ENCODE measurements around the gene AKT3.
"Not testable (repeated sequence)": the region's sequence is repeated elsewhere in the genome, so short reads cannot be mapped to it uniquely, and the experiment has no call there.

AKT3 gene

DNA sequence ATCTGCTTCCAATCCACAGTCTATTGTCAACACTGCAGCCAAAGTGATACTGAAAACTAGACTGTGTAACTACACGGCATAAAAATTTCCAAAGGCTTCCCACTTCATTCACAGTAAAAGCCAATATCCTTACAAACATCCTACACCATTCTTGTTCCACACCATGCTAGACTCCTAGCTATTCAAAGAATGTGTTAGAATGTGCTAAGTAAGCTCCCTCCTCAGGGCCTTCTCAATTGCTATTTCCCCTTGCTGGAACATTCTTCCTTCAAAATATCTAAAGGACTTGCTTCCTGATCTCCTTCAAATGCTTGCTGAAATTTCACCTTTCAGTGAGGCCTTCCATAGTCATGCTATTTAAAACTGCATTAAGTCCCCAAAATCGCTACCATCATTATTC is 228.1 kb downstream of the AKT3 start:
- DNase-seq (ENCODE audit: low read depth in 3 of 3, low spot score in 1 of 3), result no peak

DNA sequence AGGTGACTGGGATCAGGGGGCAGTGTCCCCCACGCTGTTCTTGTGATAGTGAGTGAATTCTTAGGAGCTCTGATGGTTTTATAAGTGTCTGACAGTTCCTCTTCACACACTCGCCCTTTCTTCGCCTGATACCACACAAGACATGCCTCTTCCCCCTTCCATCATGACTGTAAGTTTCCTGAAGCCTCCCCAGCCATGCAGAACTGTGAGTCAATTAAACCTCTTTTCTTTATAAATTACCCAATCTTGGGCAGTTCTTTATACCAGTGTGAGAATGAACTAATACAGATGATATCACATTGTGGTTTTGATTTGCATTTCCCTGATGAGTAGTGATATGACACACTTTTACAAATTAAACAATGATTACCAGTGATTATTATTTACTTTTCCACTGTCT is 229.9 kb downstream of the AKT3 start:
- no peak for DNase-seq (ENCODE audit: low read depth in 3 of 3, low spot score in 1 of 3)

DNA sequence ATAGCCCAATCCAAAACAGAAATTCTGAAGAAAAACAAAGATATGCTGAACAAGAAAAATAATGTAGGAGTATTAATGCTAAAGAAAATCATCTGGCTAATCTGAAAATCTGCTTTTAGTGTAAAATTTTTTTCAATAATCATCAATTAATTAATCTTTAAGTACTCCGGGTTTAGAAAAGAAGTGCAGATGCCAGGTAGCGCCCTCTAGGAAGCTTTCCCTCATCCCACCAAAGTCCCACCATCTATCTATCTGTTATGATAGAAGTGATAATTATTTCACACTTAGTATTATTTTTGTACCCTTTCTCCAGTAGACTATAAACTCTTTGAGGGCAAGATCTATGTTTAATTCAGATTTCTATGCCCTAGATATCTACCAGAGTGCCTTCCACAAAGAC is 240.3 kb downstream of the AKT3 start:
- DNase-seq (ENCODE audit: low read depth in 3 of 3, low spot score in 1 of 3), result no peak

DNA sequence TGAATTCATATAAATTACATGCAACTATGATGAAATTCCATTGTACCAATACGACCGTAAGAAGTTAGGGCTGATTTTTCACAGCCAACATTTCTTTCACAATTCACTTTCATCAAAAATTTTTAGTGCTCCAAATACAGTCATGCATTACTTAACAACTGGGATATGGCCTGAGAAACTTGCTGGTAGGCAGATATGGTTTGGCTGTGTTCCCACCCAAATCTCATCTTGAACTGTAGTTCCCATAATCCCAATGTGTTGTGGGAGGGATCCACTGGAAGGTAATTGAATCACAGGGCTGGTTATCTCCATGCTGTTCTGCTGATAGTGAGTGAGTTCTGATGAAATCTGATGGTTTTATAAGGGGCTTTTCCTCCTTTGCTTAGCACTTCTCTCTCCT is 244.4 kb downstream of the AKT3 start:
- DNase-seq (ENCODE audit: low read depth in 3 of 3, low spot score in 1 of 3), result no peak

- DNase-seq (ENCODE audit: low read depth in 3 of 3, low spot score in 1 of 3), result no peak
Measured at GRCh38 chr1:243601720-243602119, 248.3 kb downstream of the AKT3 start.

DNA sequence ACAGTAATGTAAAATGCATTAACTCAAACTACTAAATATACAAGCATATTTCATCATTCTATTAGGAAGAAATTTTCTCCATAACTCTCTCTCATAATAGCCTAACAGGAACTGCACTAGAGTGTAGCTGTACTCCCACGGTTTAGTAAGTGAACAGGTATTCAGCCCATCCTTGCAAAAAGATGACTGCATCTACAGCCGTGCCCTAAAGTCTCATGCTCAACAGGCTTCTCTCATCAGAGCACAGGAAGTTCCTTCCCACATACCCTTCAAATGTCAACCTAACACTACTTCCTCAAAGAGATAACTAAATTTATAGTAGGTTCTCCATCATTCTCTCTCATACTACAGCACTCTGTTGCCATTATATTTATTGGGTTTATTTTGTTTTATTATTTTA is 251.6 kb downstream of the AKT3 start:
- no peak for DNase-seq (ENCODE audit: low read depth in 3 of 3, low spot score in 1 of 3)

GRCh38 chr1:243597383-243597782 is 252.7 kb downstream of the AKT3 start:
- DNase-seq (ENCODE audit: low read depth in 3 of 3, low spot score in 1 of 3), result no peak

DNA sequence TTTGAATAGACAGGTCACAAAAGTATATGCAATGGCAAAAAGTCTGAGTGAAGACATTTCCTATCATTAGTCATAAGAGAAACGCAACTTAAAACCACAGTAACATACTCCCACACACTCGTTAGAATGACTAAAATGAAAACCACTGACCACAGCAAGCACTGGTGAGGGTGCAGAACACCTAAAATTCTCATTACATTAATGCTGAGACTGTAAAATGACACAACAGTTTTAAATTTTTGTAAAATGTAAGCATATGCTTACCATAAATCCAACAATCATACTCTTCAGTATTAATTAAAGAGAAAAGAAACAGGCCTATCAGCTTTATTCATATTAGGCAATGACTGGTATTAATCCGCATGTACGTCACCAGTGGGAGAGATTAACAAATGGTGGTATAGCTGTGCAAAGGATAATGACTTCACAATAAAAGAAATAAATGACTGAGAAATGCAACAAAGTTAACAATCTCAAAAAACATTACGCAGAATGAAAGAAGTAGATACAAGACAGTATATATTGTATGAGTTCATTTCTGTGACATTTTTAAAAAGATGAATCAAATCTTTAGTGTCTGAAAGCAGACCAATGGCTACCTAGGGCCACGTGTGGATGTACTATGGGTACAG is 253.5 kb downstream of the AKT3 start:
- DNase-seq (ENCODE audit: low read depth in 3 of 3, low spot score in 1 of 3), result no peak

DNA sequence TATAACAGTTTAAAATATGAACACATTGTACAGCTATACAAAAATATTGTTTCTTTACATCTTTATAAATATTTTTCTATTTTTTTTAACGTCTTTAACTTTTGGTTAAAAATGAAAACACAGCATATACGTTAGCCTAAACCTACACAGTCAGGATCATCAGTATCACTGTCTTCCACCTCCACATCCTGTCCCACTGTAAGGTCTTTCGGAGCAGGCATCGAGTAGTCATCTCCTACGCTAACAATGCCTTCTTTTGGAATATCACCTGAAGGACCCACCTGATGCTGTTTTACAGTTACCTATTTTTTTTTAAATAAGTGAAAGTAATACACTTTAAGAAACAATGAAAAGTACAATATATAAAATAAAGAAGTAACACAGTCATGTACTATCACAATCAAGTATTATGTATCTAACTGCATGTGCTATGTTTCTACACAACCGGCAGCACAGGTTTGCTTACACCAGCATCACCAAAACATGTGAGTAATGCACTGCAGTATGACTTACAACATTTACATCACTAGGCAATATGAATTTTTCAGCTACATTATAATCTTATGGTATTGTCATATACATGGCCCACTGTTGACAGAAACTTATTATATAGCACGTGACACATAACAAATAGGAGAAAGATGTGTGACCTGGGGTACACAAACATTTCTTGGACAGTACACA is 254.4 kb downstream of the AKT3 start:
- no peak for DNase-seq (ENCODE audit: low read depth in 3 of 3, low spot score in 1 of 3)

DNA sequence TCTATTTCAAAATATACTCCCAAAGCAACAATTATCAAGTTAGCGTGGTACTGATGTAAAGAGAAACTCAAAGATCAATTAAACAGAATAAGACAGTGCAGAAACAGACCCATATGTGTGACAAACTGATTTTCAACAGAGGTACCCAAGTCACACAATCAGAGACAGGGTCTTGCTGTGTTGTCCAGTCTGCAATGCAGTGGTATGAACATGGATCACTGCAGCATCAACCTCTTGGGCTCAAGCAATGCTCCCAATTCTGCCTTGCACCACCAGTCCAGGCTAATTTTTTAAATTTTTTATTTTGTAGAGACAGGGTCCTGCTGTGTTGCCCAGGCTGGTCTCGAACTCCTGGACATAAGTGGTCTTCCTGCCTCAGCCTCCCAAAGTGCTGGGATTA is 255.6 kb downstream of the AKT3 start:
- DNase-seq (ENCODE audit: low read depth in 3 of 3, low spot score in 1 of 3), result no peak

- DNase-seq (ENCODE audit: low read depth in 3 of 3, low spot score in 1 of 3), result not testable (repeated sequence)
Measured at GRCh38 chr1:243589286-243589685, 260.8 kb downstream of the AKT3 start.

- DNase-seq (ENCODE audit: low read depth in 3 of 3, low spot score in 1 of 3), result no peak
Measured at GRCh38 chr1:243587823-243588560, 262.1 kb downstream of the AKT3 start.

- DNase-seq (ENCODE audit: low read depth in 3 of 3, low spot score in 1 of 3), result no peak
Measured at GRCh38 chr1:243587285-243587684, 262.8 kb downstream of the AKT3 start.

GRCh38 chr1:243585982-243586381 is 264.1 kb downstream of the AKT3 start:
- no peak for DNase-seq (ENCODE audit: low read depth in 3 of 3, low spot score in 1 of 3)

GRCh38 chr1:243582326-243582725 is 267.7 kb downstream of the AKT3 start:
- DNase-seq (ENCODE audit: low read depth in 3 of 3, low spot score in 1 of 3), result no peak

DNA sequence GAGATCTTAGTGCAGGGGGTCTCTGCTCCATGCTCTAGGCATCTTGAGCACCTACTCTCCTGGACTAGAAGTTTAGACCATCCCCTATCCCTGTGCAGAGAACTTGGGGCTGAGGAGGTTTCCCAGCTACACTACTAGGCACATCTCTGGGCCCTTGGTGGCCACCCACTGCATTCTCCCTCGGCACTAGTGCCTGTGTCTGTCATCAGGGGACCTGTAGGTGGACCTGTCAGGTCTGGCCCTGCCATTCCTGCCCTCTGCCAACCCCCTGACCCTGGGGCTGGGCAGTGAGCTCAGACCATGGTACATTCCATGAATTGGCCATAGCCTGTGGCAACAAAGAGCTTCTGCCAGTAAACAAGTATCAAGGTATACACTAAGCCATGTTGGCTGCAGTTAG is 269.1 kb downstream of the AKT3 start:
- no peak for DNase-seq (ENCODE audit: low read depth in 3 of 3, low spot score in 1 of 3)

DNA sequence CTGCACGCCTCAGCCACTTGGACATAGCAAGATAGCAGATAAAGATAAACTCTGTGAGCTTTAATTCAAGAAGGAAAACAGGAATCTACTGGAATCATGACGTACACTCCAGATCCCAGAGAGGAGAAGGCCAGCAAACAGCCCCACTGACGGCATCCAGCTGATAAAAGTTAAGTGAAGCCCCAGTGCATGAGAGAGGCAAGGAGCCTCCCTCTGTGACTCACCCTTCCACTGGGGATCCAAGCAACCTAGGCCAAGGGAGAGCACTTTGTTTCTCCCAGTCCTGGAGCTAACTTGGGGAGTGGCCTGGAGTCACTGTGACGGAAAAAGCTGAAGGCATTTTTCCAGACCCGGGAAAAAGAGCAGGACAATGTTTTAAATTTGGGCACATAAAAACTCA is 270.0 kb downstream of the AKT3 start:
- DNase-seq (ENCODE audit: low read depth in 3 of 3, low spot score in 1 of 3), result no peak

DNA sequence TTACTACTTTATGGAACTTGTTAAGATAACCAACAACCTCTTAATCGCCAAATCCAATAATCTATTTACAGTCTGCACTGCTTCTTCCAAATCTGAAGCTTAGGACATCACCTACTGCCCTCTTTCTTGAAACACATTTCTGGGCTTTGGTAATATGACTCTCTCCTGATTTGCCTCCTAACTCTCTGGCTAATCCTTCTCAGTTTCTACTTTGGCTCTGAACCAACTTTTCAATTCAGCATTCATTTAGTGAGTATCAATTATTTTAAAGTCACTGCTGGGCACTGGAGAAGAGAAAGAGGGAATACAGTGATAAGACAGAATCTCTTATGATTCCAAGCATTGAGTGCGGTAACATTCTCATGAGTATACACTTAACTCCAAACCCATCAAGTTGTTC is 275.0 kb downstream of the AKT3 start:
- no peak for DNase-seq (ENCODE audit: low read depth in 3 of 3, low spot score in 1 of 3)

DNA sequence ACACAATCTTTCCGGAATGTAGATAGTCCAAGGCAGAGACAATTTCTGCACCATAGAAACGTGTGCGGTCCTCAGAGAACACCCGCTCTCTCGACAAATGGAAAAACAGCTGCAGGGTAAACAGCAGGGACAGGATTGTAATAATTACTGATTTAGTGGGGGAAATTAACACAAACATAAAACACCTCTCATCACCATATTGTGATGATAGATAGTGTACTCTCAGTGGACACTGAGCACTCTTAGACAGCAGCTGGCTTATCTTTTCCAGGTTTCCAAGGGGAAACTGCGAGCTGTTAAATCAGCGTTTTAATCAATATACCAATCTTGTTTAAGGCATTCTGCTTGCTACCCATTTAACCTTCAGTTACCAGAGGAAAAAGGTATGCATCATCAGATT is 277.1 kb downstream of the AKT3 start:
- DNase-seq (ENCODE audit: low read depth in 3 of 3, low spot score in 1 of 3), result no peak

DNA sequence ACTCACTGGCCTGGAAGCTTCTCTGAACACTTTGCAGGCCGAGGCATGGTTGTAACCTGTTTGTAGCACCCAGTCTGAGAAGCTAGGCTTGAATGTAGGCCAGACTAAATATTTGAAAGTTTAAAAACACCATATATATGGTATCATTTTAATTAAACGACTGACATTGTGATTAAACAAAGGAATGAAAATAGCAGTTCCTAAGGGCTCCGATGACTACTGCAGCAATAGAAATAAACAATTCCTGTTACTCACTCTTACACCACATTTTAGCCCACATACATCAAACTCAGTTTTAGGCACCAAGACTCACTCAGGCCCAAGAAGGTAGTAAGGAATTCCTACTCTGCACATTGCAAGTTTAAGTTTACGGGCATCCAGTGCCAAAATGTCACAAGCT is 281.2 kb downstream of the AKT3 start:
- DNase-seq (ENCODE audit: low read depth in 3 of 3, low spot score in 1 of 3), result no peak

DNA sequence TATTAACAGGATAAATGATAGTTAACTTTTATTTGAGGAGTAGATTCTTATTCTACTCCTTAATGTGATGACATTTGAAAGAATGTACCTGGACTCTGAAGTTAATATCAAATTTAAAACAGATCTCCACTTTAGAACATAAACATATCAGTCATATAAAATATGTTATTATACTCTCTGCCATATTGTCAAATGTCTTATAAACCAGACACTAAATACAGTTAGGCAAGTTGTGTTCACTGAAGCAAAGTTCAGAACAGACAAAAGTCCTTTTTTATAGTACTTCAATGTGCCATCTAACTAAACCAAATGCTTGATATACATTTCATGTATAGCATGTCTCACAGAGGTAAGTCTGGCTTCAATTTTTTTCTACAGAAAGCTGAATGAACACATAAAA is 285.2 kb downstream of the AKT3 start:
- no peak for DNase-seq (ENCODE audit: low read depth in 3 of 3, low spot score in 1 of 3)

DNA sequence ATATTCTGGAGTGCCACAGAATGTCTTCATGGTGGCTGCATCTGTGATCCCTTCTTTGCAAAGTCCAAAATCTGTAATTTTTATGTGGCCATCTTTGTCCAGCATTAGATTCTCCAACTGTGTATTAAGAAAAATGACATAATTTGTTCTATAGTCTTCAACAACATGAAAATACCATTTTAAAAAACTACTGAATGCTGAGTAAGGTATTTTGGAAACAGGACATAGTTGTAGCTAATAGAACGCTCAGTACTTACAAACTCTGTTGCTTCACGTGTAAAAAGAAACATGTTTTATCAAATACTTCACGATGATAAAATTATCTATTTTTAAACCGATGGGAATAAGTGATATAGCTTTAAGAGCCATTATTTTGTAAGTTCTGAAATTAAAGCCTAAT is 286.3 kb downstream of the AKT3 start:
- no peak for DNase-seq (ENCODE audit: low read depth in 3 of 3, low spot score in 1 of 3)

DNA sequence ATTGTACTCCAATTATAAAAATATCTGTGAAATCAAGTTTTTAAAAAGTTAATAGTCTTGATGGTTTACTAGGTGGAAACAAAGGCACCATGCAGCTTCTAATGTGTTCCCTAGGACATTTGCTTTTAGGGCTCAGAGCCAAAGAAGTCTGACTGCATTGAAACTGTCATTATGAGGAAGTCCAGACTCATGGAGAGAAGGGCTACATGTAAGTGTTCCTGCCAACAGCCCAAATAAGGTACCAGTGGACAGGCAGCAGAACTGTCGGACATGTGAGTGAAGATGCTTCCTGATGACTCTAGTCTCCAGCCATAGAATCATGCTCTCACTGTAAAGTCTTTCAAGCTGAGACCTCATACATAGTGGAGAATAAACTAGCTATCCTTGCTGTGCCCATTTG is 287.6 kb downstream of the AKT3 start:
- no peak for DNase-seq (ENCODE audit: low read depth in 3 of 3, low spot score in 1 of 3)

Measured in stimulated activated CD4-positive, alpha-beta T cell treated with anti-CD3 and anti-CD28 coated beads, TNF-alpha, amount 100 ng/mL, for 1 hour (primary cell).